ENCODE measurements around the gene EFTUD2. TPM values are rescaled to one million over a fixed set of nuclear protein-coding genes. Genes with fewer than 3 reads are reported as not detected.

Gene EFTUD2
- 97.1 and 98.6 TPM in 2 replicates for total RNA-seq

DNA sequence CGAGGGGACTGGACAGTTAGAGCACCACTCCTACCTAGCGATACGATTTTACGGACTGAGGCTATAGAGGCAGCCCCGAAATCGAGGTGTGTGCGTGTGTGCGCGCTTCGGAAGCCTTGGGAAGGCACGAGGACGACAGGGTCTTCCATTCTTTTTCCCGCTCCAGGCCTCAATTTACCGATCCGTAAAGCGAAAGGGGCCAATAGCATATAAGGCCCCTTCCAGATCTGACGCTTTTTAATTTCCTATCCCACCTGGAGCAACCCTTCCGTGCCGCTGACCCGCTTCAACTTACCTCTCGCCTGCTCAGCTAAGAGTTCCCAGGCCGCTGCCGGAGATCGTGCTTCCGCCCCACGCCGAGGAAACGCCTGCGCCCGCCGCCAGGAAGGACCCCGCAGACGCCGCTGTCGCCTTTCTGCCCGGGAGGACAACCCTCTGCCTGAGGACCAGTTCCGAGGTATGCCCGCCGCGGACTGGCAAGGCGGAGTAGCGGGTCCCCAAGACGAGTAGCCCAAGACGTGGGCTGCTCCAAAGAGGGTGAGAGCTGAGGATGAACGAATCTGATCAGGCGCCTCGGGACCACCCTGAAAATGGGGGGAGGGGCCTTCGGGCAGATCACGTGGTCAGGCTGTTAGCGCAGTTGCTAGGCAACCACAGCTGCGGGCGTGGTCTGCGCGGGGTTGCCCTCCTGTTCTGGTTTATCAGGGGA lies at the start of gene EFTUD2:
Gene EFTUD2, minus strand, starts transcription at position 372 of the 709 bp plus-strand sequence. CDS start 4,924 bp downstream, outside the sequence.

DNA sequence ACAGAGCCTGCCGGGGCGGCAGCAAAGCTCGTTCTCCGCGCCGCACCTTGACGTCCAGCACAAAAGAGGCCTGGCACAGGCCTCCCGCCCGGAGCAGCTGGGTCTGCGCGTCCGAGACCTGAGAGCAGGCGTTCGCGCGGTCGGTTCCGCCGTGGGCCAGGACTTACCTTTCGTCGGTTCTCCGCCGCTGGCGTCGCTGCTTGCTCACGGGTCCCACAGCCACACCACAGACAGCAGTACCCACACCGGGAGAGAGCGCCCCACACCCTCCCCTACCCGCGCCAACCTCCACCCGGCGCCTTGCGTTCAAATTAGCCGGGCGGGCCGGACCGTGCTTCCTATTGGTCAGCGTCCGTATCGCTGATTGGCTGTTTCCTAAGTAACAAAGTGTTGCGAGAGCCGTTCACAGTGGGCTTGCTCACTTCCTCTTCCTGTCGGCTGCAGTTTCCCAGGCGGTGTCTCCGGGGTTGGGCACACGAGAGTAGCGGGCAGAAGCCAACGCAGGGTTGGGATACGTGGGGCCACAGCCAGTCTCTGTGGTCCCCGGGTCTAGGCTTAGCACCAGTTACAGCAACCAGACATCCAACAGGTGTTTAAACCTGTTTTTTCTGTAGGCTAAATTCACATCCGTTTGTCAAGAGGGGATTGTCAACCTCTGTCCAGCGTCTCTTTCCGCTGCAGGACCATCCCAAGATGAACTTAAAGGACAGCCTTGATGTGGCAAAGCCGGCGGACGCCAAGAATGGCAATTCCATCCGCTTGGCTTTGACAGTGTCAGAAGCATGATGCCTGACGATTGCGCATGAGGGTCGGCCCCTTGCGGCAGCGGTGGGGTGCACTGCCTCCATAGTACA lies 48.4 kb upstream of the EFTUD2 start, which contains the start of gene KIF18B:
Gene KIF18B, minus strand, starts transcription at position 313 of the 854 bp plus-strand sequence. CDS start 11,429 bp downstream, outside the sequence.

DNA sequence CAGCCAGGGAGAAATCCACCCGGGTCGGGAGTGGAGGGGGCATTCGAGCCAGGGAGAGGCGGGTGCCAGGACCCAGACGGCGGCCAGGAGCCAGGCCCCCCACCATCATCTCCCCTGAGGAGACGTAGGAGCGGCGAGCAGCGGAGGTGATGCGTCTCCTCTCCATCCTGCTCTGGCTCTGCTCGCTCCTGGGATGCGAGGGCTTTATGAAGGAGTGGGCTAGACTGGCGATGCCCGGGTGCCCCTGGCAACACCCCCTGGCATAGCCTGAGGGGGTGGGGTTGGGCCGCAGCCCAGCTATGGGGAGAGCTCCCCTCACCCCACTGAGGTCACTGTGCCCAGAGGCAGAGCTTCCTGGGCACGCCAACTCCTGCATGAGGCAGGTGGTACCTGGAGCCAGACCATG lies 16.1 kb upstream of the EFTUD2 start, which contains the start of gene GFAP:
Gene GFAP, minus strand, starts transcription at position 180 of the 406 bp plus-strand sequence. Its CDS starts 14 bp downstream, at position 166.

DNA sequence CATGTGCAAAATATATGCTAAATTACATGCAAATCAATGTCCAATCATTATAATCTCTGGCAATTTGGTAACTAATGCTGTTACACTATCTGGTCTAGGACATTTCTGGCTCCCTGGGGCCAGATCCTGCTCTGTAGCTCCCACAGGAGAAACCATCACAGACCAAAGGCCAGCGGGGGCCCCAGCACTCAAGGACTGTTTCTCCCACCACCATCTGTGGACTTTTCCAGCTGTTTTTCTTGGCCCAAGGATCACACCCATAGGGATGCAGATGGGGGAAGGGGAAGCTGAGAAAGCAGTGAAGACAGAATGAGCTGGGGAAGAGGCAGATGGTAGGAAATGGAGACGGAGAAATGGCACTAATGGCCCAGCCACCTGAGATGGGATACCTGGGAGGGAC lies 51.7 kb downstream of the EFTUD2 start, which contains the start of gene HIGD1B:
Gene HIGD1B, plus strand, starts transcription at position 298 of the 400 bp plus-strand sequence. CDS start 270 bp downstream, outside the sequence.

DNA sequence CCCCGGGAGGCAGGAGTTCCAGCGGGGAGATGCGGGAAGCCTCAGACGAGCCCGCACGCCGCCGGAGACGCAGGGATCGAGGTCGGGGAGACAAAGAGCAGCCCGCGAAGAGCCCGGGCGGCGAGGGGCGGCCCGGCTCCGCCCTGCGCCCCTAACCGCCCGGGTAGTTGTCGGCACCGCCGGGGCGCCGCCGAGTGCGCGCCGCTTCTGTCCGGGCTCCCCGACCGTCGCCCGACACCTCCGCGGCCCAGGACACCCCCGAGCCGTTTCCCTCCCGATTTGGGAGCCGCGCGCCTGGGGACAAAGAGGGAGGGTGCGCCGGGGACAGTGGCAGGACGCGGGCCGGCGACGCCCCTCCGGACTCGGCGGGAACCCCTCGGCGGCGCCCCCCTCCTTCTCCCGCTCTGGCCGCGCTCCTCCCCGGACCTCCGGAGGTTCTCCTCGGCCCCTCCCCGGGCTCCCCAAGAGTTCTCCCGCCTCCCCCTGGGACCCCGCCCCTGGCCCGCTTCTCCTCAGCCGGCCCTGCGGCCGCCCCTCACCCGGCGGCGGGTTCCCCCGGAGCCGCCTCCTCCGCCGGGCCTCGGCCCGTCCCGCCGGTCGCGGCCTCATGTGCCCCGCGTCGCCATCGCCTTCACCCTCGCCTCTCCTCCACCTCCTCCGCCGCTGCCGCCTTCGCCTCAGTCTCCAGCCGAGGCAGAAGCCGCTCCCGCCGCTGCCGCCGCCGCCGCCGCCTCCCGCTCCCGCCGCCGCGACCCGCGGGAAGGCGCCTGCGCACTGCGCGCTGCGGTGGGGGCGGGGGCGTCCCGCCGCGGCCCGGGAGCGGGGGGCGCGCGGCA lies 69.5 kb downstream of the EFTUD2 start, which contains the start of gene GJC1:
Gene GJC1, minus strand, starts transcription at position 765 of the 836 bp plus-strand sequence. CDS start 24,470 bp downstream, outside the sequence.

Other genes with a start within 250 kb of the EFTUD2 start
- 0.05 TPM in 1 of 2 replicates, not detected in the other for gene MEIOC, start 243.0 kb downstream of the EFTUD2 start, total RNA-seq
- gene CCDC43, start 209.7 kb downstream of the EFTUD2 start, total RNA-seq, result 27.6 and 28.0 TPM in 2 replicates
- 6.7 and 9.8 TPM in 2 replicates for gene DBF4B, start 190.8 kb downstream of the EFTUD2 start, total RNA-seq
- gene ADAM11, start 140.5 kb downstream of the EFTUD2 start, total RNA-seq, result 0.05 and 1.3 TPM in 2 replicates
- 10.5 and 11.0 TPM in 2 replicates for gene GJC1, start 69.2 kb downstream of the EFTUD2 start, total RNA-seq
- gene HIGD1B, start 51.6 kb downstream of the EFTUD2 start, total RNA-seq, result not detected in 2 replicates
- not detected in 2 replicates for gene GFAP, start 16.1 kb upstream of the EFTUD2 start, total RNA-seq
- 16.4 and 18.6 TPM in 2 replicates for gene KIF18B, start 48.3 kb upstream of the EFTUD2 start, total RNA-seq
- 0.93 TPM in 1 of 2 replicates, not detected in the other for gene C1QL1, start 68.9 kb upstream of the EFTUD2 start, total RNA-seq
- gene DCAKD, start 152.2 kb upstream of the EFTUD2 start, total RNA-seq, result 32.9 and 39.8 TPM in 2 replicates
- gene NMT1, start 161.9 kb upstream of the EFTUD2 start, total RNA-seq, result 78.5 and 91.4 TPM in 2 replicates
- gene PLCD3, start 233.1 kb upstream of the EFTUD2 start, total RNA-seq, result 17.9 and 27.4 TPM in 2 replicates
- 3.3 and 6.5 TPM in 2 replicates for gene ACBD4, start 236.2 kb upstream of the EFTUD2 start, total RNA-seq
- 10.1 and 11.1 TPM in 2 replicates for gene HEXIM1, start 249.0 kb upstream of the EFTUD2 start, total RNA-seq